Keratinocyte (primary cell): Measurements from ENCODE around the gene FAM24B. TPM values are rescaled to one million over a fixed set of nuclear protein-coding genes. Genes with fewer than 3 reads are reported as not detected.

Source experiments
- DNase-seq: peaks from one replicate; pipeline ENCODE4 v3.0.0-alpha.2; 2011; ENCODE audit warnings: low read depth, missing footprints, low spot score
- FAIRE-seq: peaks from 2 replicates; lab custom pipeline; 2011; peaks lifted over from hg19 to GRCh38; lab: Jason Lieb, UNC
- H2AFZ ChIP-seq: 2 replicates; pipeline ENCODE4 v1.6.0; 2012; ENCODE audit warnings: low read length, control low read depth, inconsistent platforms; ENCODE audit not compliant: control insufficient read depth
- H3K27ac ChIP-seq: 2 replicates; pipeline ENCODE4 v1.5.1; 2011; ENCODE audit warnings: low read length; ENCODE audit not compliant: control insufficient read depth, insufficient read depth
- H3K27me3 ChIP-seq: 3 replicates; pipeline ENCODE4 v1.6.0; 2011; ENCODE audit warnings: low read length; ENCODE audit not compliant: control insufficient read depth, insufficient read depth; ENCODE audit errors: extremely low read depth
- H3K36me3 ChIP-seq, 2 experiments: 2 replicates in 1 of 2; 3 replicates in 1 of 2; pipeline ENCODE4 v1.5.1; 2011; ENCODE audit warnings: low read length in 2 of 2, mild to moderate bottlenecking in 1 of 2; ENCODE audit not compliant: control insufficient read depth in 2 of 2, insufficient read depth in 2 of 2; ENCODE audit errors: extremely low read depth in 1 of 2
- H3K4me1 ChIP-seq: 3 replicates; pipeline ENCODE4 v1.5.1; 2011; ENCODE audit warnings: low read length; ENCODE audit not compliant: control insufficient read depth, insufficient read depth; ENCODE audit errors: extremely low read depth
- H3K4me2 ChIP-seq: 3 replicates; pipeline ENCODE4 v1.6.0; 2011; ENCODE audit warnings: low read depth, low read length; ENCODE audit not compliant: control insufficient read depth, insufficient read depth; ENCODE audit errors: extremely low read depth
- H3K4me3 ChIP-seq, 3 experiments: fragments of 200-600 bp in 1 of 3; sonication (generic) in 1 of 3; 2 replicates in 2 of 3; 3 replicates in 1 of 3; pipeline ENCODE4 v1.5.1; 2011 to 2016; ENCODE audit warnings: low read length in 3 of 3, mild to moderate bottlenecking in 3 of 3, control low read depth in 2 of 3, inconsistent platforms in 1 of 3, low read depth in 1 of 3, mixed read lengths in 1 of 3, mixed run types in 1 of 3, moderate library complexity in 1 of 3; ENCODE audit not compliant: control insufficient read depth in 2 of 3, insufficient read depth in 2 of 3; ENCODE audit errors: extremely low read depth in 1 of 3
- H3K79me2 ChIP-seq: 2 replicates; pipeline ENCODE4 v1.6.0; 2012; ENCODE audit warnings: low read length; ENCODE audit not compliant: control insufficient read depth, insufficient read depth
- H3K9ac ChIP-seq: 3 replicates; pipeline ENCODE4 v1.6.0; 2011; ENCODE audit warnings: low read length; ENCODE audit not compliant: control insufficient read depth, insufficient read depth; ENCODE audit errors: extremely low read depth
- H3K9me1 ChIP-seq: 3 replicates; pipeline ENCODE4 v1.6.0; 2011; ENCODE audit warnings: low read length; ENCODE audit not compliant: control insufficient read depth, insufficient read depth; ENCODE audit errors: extremely low read depth
- H3K9me3 ChIP-seq: 2 replicates; pipeline ENCODE4 v1.5.1; 2012; ENCODE audit warnings: low read depth, low read length; ENCODE audit not compliant: control insufficient read depth
- H4K20me1 ChIP-seq: 3 replicates; pipeline ENCODE4 v1.6.0; 2011; ENCODE audit warnings: low read length; ENCODE audit not compliant: control insufficient read depth, insufficient read depth; ENCODE audit errors: extremely low read depth
- CTCF ChIP-seq, 3 experiments: IDR thresholded peaks in 1 of 3; conservative IDR thresholded peaks in 1 of 3; optimal IDR thresholded peaks in 1 of 3; 2 replicates in 2 of 3; 3 replicates in 1 of 3; pipeline versions ENCODE3 to v1.5.1; 2011; ENCODE audit warnings: low read length in 3 of 3, mild to moderate bottlenecking in 3 of 3, moderate library complexity in 2 of 3, control low read depth in 1 of 3, inconsistent platforms in 1 of 3; ENCODE audit not compliant: insufficient read depth in 2 of 3; ENCODE audit errors: extremely low read depth in 1 of 3
- EZH2 ChIP-seq: IDR thresholded peaks from one replicate; pipeline ENCODE4 v1.6.1; 2012; ENCODE audit warnings: inconsistent platforms, mild to moderate bottlenecking, low read length, moderate library complexity
- dilution Hi-C: fragments of 300-500 bp; cut with MboI; formaldehyde crosslinking; loops from one replicate; pipeline ENCODE4 v1.7.0; 2020; ENCODE audit warnings: low sequenced_read_pairs; ENCODE audit not compliant: extremely low pct_ligation_motif_present
- polyA plus RNA-seq, 5 experiments: library from polyadenylated mRNA; depleted of rRNA in 3 of 5; stranded (reverse) in 3 of 5; stranded (forward) in 1 of 5; unstranded in 1 of 5; fragments of >200 nt; gene quantifications; 1 replicate in 1 of 5; 2 replicates in 3 of 5; 3 replicates in 1 of 5; pipeline versions ENCODE4 v1.2.1 to v1.2.3, GENCODE V29; 2011 to 2012; ENCODE audit warnings: missing spikeins in 2 of 5, low read depth in 1 of 5, low replicate concordance in 1 of 5

The FAM24B gene
- polyA plus RNA-seq, 1 donor (not counting 4 experiments of a cell fraction or from before 2014, with no cell fraction given): 4.5 TPM

GRCh38 chr10:122830273-122830964, 49.0 kb downstream of the FAM24B start:
- DNase-seq (no peak), FAIRE-seq (no peak)
- Histone ChIP-seq H3K4me2 (no peak overlapping the region), H3K9me1 (no peaks in the 10 kb centered on the region), H3K9ac (no peak overlapping the region), H3K79me2 (no peaks in the 10 kb centered on the region), H3K27ac (no peak overlapping the region), H3K27me3 (peaks cover 3% of the 10 kb centered on the region), H3K36me3 (peaks cover 0 to 2% of the 10 kb centered on the region in 2 experiments), H2AFZ (no peak overlapping the region), H3K4me3 (no peak overlapping the region), H4K20me1 (no peaks in the 10 kb centered on the region), H3K4me1 (peaks cover 4% of the 10 kb centered on the region), H3K9me3 (no peaks in the 10 kb centered on the region)
- TF ChIP-seq CTCF (optimal IDR thresholded peaks at IDR 0.05 in 1 of 3, IDR thresholded peaks at IDR 0.05 in 1 of 3, conservative IDR thresholded peaks at IDR 0.05 in 1 of 3; ENCODE audit: extremely low read depth in 1 of 3, insufficient read depth in 2 of 3, low read length in 3 of 3) (no peak), EZH2 (no peak)
- dilution Hi-C loops: no loop called here

DNA sequence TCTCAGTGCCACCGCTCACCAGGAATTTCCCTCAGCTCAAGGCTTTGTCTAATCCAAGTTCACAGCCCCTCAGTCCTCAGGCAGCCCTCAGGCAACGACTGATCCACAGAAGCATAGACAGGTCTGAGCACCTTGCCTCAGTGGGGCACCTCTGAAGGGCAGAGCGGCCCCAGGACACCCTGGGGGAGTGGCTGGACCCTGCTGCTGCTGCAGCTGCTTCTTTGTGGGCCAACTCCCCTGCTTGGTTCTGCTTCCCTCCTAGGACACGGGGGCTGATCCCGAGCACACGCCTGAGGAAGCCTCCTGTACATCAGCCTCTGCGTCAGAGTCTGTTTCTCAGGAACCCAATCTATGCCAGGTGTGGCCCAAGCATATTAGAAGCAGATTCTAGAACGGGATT, 49.9 kb downstream of the FAM24B start:
- Histone ChIP-seq H3K4me2 (no peak overlapping the region), H3K9ac (no peak overlapping the region), H3K27ac (no peak overlapping the region), H3K9me3 (no peaks in the 10 kb centered on the region), H3K4me1 (peaks cover 4% of the 10 kb centered on the region), H3K36me3 (peaks cover 0 to 2% of the 10 kb centered on the region in 2 experiments), H3K27me3 (peaks cover 3% of the 10 kb centered on the region), H4K20me1 (no peaks in the 10 kb centered on the region), H3K9me1 (no peaks in the 10 kb centered on the region), H2AFZ (no peak overlapping the region), H3K79me2 (no peaks in the 10 kb centered on the region), H3K4me3 (no peak overlapping the region)
- no peak for FAIRE-seq
- dilution Hi-C loops: no loop called here
- no peak for DNase-seq
- TF ChIP-seq EZH2 (no peak), CTCF (optimal IDR thresholded peaks at IDR 0.05 in 1 of 3, IDR thresholded peaks at IDR 0.05 in 1 of 3, conservative IDR thresholded peaks at IDR 0.05 in 1 of 3; ENCODE audit: extremely low read depth in 1 of 3, insufficient read depth in 2 of 3, low read length in 3 of 3) (no peak)
